DMS114 treated with DMSO at 0.1 percent for 48 hours (cell line): ENCODE data around the gene ARHGAP45.

ENCODE experiments used
- DNase-seq: peaks from one replicate; lab custom pipeline; 2025; ENCODE audit not compliant: unreplicated experiment; lab: John Stamatoyannopoulos, UW

ARHGAP45 gene

DNA sequence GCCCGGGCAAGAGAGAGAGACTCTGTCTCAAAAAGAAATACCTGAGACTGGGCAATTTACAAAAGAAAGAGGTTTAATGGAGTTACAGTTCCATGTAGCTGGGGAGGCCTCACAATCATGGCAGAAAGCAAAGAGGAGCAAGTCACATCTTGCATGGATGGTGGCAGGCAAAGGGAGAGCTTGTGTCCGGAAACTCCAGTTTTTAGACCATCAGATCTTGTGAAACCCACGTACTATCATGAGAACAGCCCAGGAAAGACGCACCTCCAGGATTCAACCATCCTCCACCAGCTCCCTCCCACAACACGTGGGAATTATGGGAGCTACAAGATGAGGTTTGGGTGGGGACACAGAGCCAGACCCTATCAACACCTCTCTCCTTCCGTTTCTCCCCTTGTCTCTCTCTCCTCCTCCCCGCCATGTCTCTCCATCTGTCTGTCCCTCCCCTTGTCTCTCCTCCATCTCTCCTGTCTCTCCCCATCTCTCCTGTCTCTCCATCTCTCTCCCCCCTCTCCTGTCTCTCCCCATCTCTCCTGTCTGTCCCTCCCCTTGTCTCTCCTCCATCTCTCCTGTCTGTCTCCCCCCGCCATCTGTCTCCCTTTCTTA lies 18.2 kb downstream of the ARHGAP45 start:
- no peak for DNase-seq

DNA sequence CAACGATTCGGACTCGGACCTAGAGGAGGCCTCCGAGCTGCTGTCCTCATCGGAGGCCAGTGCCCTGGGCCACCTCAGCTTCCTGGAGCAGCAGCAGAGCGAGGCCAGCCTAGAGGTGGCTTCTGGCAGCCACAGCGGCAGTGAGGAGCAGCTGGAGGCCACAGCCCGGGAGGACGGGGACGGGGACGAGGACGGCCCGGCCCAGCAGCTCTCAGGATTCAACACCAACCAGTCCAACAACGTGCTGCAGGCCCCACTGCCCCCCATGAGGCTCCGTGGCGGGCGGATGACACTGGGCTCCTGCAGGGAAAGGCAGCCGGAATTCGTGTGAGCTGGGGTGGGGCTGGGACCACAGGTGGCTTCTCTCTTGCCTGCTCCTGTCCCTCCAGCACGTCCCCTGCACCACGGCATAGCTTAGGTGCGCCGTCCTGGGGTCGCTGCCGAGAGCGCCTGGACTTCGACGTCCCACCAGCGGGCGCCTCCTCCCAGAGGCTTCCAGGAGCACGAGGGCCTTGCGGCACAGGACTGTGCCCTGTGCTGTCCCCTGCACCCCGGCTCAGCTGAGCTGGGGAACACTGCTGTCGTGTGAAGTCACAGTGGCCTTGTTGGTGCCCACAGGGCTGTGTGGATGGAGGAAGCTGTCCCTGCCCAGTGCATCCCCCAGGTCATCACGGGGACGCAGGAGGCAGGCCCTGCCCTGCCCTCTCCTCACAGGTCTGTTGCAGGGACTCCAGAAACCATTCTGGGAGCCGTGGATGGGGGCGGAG lies 18.9 kb downstream of the ARHGAP45 start:
- no peak for DNase-seq

DNA sequence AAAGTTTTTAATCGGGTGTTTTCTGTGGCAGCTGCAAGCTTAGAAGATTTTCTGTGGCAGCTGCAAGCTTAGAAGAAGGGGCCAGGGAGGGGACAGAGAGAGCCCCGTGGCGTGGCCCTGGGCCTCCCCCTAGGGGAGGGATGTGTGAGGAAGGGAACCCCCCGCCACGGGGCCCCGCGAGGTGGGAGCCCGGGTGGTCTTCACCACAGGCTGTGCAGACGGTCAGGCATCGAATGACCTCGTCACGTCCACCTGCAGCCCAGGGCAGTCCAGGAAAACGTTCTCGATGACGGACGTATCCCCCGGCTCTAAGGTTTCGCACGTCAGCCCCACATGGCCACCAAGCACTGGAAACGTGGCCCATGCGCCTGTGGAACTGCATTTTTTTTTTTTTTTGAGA lies 19.6 kb downstream of the ARHGAP45 start:
- DNase-seq = no peak

DNA sequence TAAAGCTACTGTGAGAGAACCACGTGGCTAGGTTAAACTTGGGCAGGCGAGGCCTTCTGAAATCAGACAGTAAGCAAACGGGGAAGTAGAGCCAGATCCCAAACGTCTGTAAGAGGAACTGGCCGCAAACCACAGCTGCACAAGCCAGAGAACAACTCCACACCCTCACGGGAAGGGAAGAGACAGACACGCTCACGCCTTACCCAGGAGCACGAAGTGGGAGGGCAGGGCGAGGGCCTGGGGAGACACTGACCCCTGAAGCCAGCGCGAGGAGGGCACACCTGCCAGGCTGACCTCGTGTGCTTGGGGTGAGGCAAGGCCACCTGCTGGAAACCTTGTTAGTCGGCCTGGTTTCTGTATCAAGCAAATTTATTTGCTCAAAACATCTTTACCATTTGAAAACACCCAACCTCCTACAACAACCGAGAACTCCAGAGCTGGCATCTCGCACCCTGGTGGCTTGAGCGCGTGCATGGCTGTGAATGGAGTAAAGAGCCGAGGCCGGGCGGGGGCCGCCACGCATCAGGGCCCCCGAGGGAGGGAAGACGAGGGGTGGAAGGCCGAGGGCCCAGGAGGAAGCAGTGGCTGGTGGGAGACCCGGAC lies 20.9 kb downstream of the ARHGAP45 start:
- no peak for DNase-seq

DNA sequence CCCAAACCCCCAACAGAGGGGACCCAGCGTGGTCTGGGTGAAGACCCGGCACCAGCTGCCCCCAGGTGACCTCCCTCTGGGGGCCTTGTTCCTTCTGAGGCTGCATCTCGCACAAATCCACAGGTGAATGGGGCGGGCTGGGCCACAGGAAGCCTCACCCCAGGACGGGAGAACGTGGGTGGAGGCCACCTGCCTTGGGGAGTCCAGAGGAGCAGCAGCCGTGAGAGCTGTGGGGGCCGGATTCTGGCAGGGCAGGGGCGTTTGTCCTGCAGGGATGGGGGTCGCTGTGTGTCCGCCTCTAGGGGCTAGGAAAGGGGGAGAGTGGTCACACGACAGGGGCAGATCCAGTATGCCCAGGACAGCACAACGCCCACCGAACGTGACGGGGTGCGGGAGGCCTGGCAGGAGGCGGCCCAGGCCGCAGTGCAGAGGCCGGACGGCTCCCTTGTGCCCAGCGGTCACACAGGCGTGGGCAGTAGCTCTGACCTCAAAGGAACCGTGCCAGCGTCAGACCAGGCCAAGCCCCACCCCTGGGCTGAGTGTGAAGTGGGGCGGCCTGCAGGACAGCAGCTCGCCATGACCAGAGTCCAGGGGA lies 21.5 kb downstream of the ARHGAP45 start:
- DNase-seq = no peak

DNA sequence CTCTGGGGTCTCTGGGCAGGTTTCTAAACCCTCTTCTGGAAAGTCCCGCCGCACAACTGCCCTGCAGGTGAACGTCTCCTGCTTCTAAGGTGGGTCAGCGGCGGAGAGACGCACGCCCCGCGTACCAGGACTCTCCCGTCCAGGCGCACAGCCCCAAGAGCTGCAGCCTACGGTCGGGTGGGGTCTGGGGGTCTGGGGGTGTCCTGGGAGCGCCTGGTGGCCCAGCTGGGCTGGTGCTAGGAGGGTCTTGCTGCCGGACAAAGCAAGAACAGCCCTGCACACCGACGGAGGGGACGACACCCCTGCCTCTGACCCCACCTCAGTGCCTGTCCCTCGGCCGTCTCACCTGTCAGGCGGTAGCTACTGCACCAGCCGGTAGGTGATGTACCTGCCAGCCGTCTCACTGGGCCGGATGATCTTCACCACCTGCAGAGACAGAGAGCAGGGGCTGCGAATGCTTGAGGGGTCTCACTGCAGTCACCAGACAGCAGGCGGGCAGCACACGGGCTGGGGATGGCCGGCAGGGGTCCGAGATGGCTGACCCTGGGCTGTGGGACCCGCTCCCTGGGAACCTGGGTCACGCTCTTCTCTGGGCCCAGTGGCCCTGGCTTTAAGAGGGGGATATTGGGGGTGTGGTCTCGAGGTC lies 22.3 kb downstream of the ARHGAP45 start:
- no peak for DNase-seq

DNA sequence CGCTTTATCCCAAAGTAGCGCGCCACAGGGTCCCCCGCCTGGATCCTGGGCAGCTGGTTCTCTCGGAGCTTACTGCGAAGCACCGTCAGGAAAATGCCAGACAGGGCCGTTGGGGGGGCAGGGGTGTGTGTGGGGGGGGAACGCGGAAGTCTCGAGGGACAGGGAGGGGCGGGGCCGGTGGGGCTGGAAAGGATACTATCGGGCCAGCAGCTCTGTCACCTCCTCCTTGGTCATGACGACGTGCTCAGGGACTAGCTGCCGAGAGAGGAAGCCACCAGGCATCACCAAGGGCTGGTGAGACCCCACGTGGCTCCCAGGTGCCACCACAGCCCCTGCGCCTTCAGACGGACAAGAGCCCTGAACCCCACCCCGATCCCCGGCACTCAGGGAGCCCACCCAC lies 22.9 kb downstream of the ARHGAP45 start:
- no peak for DNase-seq

DNA sequence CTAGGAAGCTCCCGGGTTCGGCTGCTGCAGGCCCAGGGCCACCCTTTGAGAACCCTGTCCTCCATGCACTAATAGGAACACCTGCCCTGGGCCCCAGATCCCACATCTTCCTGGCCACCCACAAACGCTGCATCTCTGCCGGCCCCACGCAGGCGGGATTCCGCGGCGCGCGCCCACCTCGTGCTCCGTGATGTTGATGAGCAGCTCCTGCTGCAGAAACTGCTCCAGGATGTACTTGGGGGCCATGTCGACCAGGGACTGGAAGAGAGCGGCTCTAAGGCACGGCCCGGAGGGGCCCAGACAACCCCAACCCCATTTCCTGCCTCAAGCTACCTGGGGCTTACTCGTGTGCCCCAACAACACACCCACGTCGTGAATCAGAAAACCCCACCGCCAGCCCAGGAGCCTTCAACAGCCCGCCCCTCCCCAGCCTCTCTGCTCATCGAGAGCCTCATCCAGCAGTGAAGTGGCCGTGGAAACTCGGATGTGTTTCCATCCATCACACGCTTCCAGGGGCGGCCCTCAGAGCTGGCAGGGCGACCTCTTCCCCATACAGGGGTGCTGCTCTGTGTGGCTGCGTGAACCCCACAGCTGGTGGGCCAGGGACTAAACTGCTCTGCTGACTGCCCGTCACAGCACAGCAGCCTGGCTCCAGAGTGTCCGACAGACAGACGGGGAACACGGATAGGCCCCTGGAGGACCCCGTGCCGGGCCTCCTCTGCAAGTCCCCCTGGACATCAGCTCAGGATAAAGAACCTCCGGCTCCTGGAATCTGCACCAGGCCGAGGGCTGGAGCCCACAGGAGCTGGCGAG lies 24.0 kb downstream of the ARHGAP45 start:
- DNase-seq = no peak

DNA sequence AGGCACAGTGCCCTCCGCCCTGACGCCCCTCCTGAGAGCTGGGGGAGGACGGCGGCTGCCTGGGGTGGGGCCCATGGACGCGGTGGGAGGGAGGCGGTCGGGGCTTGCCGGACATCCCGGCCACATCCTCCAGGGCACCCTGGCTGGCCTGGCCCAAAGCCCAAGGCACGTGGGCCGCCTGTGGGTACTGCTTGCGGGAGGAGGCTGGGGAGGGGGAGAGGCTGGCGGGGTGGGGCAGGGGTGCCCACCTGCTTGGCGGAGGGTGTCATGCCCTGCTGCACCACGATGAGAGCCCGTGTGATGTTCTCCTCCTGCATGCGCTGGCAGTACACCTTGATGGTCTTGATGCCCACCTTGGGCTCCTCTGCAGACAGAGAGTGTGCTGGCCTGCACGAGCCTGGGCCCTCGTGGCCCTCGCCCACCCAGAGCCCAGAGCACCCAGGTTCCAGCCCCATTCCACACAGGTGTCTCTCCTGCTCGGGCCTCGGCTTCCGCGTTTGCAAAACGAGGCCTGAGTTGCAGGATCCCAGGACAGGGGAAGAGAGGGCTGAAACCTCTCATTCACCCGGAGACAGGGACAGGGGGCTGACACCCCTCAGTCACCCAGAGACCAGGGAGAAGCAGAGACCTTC lies 24.7 kb downstream of the ARHGAP45 start:
- DNase-seq = no peak

DNA sequence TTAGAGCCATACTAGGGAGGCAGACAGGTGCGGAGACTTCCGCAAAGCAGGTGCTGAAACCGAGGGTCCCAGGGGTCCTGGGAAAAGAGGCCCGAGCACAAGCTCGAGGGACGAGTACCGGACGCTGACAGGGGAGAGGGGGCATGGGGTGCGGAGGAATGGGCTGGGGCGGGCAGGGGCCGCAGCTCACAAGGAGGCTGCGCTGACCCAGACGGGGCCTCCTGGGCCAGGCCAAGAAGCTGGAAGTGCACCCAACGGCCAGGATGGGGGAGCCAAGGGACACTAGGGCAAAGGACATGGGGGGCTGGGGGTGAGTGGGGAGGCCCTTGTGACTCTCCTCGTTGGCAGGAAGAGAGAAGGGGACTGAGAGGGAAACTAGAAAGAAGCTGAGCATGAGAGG lies 26.4 kb downstream of the ARHGAP45 start:
- no peak for DNase-seq

DNA sequence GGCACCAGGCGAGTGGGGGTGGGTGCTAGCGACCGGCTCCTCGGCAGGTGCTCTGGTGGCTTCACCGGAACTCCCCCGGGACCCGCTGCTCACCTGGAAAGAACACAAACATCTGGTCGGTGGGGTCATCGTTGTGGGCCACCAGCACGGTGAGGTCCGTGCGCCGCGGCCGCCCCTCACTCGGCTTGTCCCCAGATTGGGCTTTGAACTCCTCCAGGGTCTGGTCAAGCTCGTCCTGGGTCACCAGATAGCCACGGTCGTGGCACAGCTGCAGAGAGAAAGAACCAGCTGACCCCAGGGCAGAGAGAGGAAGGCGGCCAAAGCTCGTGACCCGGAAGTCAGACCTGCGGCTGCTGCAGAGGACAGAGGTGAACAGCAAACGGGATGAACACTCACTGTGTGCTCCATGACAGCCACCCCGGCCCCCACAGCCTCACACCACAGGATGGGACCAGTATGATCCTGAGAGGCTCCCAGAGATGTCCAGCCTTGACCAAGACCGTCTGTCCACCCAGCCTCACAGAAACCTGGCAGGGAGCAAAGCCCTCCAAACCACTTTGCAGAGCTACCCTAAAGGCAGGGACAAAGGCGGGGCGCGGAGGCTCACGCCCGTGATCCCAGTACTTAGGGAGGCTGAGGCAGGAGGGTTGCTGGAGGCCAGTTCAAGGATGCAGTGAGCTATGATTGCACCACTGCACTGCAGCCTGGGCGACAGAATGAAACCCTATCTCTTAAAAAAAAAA lies 27.0 kb downstream of the ARHGAP45 start:
- no peak for DNase-seq

DNA sequence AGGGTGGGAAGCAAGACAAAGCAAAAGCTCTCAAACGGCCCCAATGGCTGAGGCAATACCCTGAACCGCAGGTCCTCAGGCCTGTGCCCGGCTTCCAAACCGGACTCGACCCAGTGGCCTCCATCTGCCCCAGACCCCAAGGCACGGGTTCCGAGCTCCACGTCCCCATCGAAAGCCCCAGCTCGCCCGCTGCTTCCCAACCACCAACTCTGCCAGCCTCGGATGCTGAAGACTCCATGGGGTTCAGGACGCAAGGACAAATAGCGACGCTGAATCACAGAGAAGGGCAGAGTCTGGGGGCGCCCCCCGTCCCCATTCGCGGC lies 27.6 kb downstream of the ARHGAP45 start:
- DNase-seq = no peak

DNA sequence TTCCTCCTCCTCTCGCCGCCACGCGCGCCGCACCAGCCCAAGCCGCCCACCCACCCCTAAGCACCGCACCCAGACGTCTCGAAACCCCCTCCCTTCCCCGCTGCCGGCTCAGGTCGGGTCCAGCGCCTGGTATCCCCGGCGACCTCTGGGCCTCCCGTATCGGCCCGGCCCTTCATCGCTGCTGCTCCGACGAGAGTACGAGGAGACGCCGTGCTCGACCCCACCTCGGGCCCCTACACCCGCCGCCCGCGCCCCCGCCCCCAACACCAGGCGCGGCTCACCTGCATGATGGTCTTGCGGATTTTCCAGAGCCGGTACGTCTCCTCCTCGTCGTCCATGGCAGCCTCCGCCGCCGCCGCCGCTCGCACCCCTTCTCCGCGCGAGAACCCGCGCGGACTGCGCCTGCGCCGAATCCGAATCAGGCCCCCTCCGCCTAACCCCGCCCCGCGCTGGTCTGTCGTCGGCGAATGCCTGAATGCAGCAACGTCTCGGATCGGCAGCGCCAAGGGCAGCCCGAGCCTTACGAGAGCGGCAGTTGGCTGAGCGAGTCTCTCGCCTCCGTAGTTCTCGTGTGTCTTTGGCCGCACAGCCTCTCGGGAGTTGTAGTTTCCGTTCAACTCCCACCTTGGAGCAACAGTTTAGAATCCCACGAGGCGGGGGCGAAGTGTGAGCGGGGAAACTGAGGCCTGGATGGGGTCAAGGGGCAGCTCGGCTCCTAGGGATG lies 28.2 kb downstream of the ARHGAP45 start, which contains the start of gene POLR2E:
POLR2E (minus strand) TSS at position 398 of the 724 bp plus-strand sequence; CDS start at position 338, 60 bp downstream.
- DNase-seq = peak; percentile 88

DNA sequence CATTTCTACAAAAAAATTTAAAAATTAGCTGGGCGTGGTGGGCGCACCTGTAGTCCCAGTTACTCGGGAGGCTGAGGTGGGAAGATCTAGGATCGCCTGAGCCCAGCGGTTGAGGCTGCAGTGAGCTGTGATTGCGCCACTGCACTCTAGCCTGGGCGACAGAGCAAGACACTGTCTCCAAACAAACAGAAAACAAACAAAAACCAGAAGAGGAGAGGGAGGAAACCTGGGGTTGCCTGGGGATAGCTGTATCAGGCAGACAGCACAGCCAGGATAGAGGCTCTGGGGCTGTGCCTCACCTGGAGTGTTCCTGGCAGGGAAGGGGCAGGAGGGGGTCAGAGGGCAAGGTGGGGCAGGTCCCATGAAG lies 30.8 kb downstream of the ARHGAP45 start:
- no peak for DNase-seq

DNA sequence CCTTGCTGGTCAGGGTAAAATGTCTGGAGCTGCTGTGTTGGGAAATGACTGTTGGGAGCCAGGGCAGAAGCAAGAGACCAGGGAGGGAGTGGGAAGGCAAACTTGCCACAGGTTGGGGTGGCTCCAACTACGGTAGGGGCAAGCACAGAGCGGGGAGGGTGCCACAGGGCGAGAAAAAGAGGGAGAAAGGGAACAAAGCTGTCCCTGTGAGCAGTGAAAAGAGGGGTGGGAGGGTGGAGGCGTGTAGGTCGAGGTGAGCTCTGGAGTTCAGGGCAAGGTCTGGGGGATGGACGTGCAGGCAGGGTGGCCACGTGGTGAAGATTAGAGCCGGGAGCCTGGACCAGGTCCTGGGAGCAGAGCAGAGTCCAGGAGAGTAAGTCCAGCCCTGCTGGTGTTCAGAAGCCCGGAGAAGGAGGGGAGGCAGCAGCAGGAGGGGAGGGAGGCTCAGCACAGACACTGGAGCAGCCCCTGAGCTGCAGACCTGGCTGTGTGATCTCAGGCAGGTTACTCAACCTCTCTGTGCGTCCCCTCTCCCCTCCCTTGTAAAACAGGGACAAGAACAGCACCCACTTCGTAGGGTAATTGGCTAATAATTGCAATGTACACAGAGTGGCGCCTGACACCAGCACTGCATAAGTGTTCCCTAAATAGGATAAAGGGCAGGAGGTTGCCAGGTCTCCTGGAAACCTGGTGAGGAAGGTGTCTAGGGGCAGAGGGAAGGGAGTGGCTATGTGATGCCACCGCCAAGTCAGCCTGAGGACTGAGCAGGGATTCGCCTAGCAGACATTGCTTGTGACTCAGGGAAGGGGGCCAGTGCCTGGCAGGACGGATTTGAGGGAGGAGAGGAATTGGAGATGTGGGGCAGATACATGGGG lies 31.4 kb downstream of the ARHGAP45 start:
- no peak for DNase-seq

DNA sequence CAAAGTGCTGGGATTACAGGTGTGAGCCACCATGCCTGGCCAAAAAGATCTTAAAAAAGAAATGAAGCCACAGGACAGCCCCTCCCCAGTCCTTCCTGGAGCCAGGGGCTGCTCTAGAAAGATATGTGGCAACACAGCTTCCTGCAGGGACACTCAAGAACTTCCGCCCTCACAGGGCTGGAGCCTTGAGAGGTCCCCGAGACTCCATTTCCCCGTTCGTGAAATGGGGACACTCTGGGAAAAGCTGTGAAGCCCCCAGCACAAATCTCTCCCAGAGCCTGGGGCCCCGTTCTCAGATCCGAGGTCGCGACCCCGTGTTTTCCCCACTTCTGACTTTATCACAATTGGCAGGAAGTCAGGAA lies 34.4 kb downstream of the ARHGAP45 start:
- no peak for DNase-seq

DNA sequence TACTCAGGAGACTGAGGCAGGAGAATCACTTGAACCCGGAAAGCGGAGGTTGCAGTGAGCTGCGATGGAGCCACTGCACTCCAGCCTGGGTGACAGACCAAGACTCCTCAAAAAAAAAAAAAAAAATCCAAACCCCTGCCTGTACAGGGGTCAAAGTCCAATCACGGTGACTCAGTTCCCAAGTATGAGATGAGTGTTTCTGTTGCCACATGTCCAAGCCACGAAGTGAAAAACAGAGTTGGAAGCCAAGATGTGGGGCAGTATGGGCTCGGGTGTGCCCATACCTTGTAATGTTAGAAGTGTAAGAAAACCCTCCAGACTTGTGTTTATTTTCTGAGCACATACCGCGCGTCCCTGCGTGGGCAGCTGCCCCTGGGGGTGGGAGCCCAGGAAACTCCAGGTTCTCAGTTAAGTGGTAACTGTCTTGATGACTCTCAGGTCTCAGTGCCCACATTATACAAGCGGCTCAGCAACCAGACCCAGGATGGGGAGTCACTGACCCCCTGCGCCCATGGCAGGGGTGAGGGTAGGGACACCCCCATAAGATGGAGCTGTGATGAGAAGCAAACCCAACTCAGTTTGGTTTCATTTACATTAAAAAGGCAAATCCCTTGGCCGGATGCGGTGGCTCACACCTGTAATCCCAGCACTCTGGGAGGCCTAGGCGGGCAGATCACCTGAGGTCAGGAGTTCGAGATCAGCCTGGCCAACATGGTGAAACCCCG lies 35.6 kb downstream of the ARHGAP45 start:
- no peak for DNase-seq
